Osteocyte (in vitro differentiated cells): Measurements from ENCODE around the gene ZBTB18. TPM values are rescaled to one million over a fixed set of nuclear protein-coding genes. Genes with fewer than 3 reads are reported as not detected.
A peak's percentile ranks its signal among the peaks of the same experiment; 100 is the strongest.

Source experiments
- DNase-seq: peaks from one replicate; pipeline ENCODE4 v3.0.0; 2021; ENCODE audit warnings: mixed read lengths; ENCODE audit not compliant: unreplicated experiment; ENCODE audit errors: extremely low spot score
- H3K27ac Mint-ChIP-seq: one replicate; pipeline ENCODE4 v1.8.0; 2021; ENCODE audit warnings: mild to moderate bottlenecking, mixed read lengths; ENCODE audit not compliant: unreplicated experiment
- H3K27me3 Mint-ChIP-seq: one replicate; pipeline ENCODE4 v1.8.0; 2021; ENCODE audit warnings: mixed read lengths; ENCODE audit not compliant: unreplicated experiment
- H3K36me3 Mint-ChIP-seq: one replicate; pipeline ENCODE4 v1.8.0; 2021; ENCODE audit warnings: mixed read lengths; ENCODE audit not compliant: unreplicated experiment
- H3K4me1 Mint-ChIP-seq: one replicate; pipeline ENCODE4 v1.8.0; 2021; ENCODE audit warnings: mixed read lengths; ENCODE audit not compliant: unreplicated experiment
- H3K4me3 Mint-ChIP-seq: one replicate; pipeline ENCODE4 v1.8.0; 2021; ENCODE audit warnings: mild to moderate bottlenecking, moderate library complexity, mixed read lengths; ENCODE audit not compliant: unreplicated experiment
- H3K9me3 Mint-ChIP-seq: one replicate; pipeline ENCODE4 v1.8.0; 2021; ENCODE audit warnings: mixed read lengths; ENCODE audit not compliant: unreplicated experiment
- total RNA-seq: library from RNA; stranded (reverse); gene quantifications from 2 replicates; pipeline ENCODE4 v1.2.1, GENCODE V29; 2021
- TF ChIP-seq, protein P1 (sequence below): fragments of 200-600 bp; sonication (generic); IDR thresholded peaks from 2 replicates; pipeline ENCODE4 v1.5.0; 2021; ENCODE audit warnings: antibody characterized with exemption, mild to moderate bottlenecking, moderate library complexity

Gene ZBTB18
- total RNA-seq, 1 donor from 2014 or later: 24.2 TPM

DNA sequence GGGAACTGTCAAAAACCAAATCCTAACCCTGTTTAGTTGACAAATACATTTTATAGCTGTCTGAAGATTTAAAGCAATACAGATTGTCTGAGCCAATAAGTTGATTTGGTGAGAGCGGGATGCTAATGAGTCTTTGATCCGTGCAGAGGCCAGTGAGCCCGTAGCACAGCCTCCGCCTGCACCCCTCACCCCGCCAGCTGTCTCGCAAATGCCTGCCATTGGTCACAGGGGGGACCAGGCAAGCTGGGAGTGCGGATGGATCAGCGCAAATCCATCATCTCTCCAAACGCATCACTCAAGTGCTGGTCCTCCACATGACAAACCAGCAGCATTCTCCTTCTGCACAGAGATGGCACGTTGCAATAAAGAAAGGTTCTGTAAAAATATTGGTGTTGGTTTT is 51.0 kb downstream of the ZBTB18 start:
- Mint-ChIP-seq H3K27ac (peak overlapping the region; percentile 50), H3K27me3 (no peaks in the 10 kb centered on the region), H3K9me3 (peaks cover 5% of the 10 kb centered on the region), H3K36me3 (no peaks in the 10 kb centered on the region), H3K4me1 (peaks cover 53% of the 10 kb centered on the region), H3K4me3 (no peak overlapping the region)
- TF ChIP-seq, protein P1, sequence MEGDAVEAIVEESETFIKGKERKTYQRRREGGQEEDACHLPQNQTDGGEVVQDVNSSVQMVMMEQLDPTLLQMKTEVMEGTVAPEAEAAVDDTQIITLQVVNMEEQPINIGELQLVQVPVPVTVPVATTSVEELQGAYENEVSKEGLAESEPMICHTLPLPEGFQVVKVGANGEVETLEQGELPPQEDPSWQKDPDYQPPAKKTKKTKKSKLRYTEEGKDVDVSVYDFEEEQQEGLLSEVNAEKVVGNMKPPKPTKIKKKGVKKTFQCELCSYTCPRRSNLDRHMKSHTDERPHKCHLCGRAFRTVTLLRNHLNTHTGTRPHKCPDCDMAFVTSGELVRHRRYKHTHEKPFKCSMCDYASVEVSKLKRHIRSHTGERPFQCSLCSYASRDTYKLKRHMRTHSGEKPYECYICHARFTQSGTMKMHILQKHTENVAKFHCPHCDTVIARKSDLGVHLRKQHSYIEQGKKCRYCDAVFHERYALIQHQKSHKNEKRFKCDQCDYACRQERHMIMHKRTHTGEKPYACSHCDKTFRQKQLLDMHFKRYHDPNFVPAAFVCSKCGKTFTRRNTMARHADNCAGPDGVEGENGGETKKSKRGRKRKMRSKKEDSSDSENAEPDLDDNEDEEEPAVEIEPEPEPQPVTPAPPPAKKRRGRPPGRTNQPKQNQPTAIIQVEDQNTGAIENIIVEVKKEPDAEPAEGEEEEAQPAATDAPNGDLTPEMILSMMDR: no peak
- no peak for DNase-seq

DNA sequence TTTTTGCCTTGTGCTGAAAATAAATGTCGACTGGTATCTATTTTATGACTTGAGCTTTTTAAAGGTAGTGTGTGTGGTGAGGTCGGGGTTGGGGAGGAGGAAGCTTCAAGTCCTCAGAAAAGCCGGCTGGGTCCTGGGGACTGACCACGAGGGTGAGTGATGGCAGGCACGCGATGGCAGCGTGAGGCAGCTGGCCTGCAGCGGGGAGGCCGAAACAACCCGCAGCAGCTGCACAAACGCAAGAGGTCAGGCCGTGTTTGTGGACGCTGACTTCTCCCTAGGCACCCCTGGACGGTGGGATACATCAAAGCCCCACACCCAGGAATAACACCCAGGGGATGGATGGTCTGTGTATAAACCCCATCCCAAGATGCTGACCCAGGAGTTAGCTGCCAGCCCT is 51.4 kb downstream of the ZBTB18 start:
- Mint-ChIP-seq H3K36me3 (no peaks in the 10 kb centered on the region), H3K27ac (peak overlapping the region; percentile 50), H3K4me3 (no peak overlapping the region), H3K4me1 (peaks cover 57% of the 10 kb centered on the region), H3K9me3 (peaks cover 5% of the 10 kb centered on the region), H3K27me3 (no peaks in the 10 kb centered on the region)
- TF ChIP-seq, protein P1: no peak
- no peak for DNase-seq

DNA sequence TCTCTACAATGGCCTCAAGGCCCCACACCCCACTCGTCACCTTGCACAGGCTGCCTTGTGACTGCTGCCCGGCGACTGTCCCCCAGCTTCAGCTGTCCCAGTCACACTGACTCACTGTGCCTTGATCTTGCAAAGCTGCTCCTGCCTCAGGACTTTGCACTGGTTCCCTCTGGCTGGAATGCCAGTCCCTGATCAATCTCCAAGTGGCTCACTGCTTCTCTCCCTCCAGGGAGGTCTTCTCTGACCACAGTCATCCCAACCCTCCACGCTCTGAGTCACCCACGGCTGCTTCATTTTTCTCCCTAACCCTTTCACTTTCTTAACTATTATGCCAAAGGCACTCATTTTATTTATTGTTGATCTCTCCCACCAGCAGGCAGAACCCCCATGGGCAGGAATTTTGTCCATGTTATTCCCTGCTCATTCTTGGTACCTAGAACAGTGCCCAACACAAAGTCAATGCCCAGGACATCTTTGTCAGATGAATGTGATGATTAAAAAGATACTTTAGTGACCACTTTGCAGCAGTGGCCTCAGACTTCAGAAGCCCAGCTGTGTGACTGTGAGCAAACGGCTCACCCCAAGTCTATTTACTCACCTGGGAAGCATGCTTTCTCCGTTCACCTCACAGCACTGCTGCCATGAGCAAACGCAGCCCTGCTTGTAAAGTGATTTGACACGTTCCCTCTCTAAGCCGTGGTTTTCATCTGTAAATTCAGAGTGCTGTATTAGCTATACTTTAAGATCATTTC is 53.4 kb downstream of the ZBTB18 start:
- Mint-ChIP-seq H3K27me3 (no peaks in the 10 kb centered on the region), H3K4me1 (peaks cover 66% of the 10 kb centered on the region), H3K27ac (peak overlapping the region; percentile 65), H3K9me3 (no peaks in the 10 kb centered on the region), H3K4me3 (peak overlapping the region; percentile 3), H3K36me3 (no peaks in the 10 kb centered on the region)
- DNase-seq: peak; percentile 86
- TF ChIP-seq, protein P1: no peak

DNA sequence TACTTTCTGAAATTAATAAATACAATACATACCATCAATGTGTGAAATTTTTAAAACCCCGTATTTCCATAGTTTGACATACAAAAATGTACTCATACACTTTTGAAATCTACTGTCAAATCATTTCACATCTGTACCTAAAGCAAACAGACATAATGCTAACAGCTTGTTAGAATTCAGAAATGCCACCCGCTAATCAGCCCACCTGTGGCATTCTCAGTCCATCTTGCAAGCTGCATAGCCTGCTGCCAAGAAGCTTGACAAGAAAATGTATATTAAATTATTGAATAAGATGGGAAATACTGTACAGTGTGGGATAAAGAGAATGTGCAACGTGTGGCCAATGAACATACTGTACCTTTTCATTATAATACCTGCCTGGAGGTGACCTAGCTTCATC is 55.1 kb downstream of the ZBTB18 start:
- H3K36me3 Mint-ChIP-seq: no peaks in the 10 kb centered on the region
- TF ChIP-seq, protein P1: no peak
- H3K27ac Mint-ChIP-seq: no peak overlapping the region
- H3K4me3 Mint-ChIP-seq: no peak overlapping the region
- H3K9me3 Mint-ChIP-seq: no peaks in the 10 kb centered on the region
- peaks cover 58% of the 10 kb centered on the region for H3K4me1 Mint-ChIP-seq
- DNase-seq: no peak
- H3K27me3 Mint-ChIP-seq: no peaks in the 10 kb centered on the region

Other genes with a start within 250 kb of the ZBTB18 start
- gene AKT3, start 201.0 kb upstream of the ZBTB18 start, total RNA-seq: 107 and 112 TPM in 2 replicates